Upper lobe of left lung (tissue), 6 donors: ENCODE measurements around the gene LEFTY2. TPM values are rescaled to one million over a fixed set of nuclear protein-coding genes. Genes with fewer than 3 reads are reported as not detected.

ENCODE experiments used
- ATAC-seq, 2 donors: fragments of 200-7000 bp; cut with Tn5 transposase; one replicate each; pipeline ENCODE4 v1.9.1; 2022; ENCODE audit warnings: mild to moderate bottlenecking in 2 of 2, moderate library complexity in 2 of 2; ENCODE audit not compliant: low FRiP score in 2 of 2
- DNase-seq, 2 donors: peaks; one replicate each; pipeline ENCODE4 v3.0.0-alpha.2; 2019 to 2020
- H3K27ac ChIP-seq, 4 donors: fragments of 200-600 bp; sonication (generic); one replicate each; pipeline ENCODE4 v1.5.1; 2016 to 2019
- H3K27me3 ChIP-seq, 4 donors: fragments of 200-600 bp; sonication (generic); one replicate each; pipeline ENCODE4 v1.5.1; 2017 to 2019
- H3K36me3 ChIP-seq, 4 donors: fragments of 200-600 bp; sonication (generic); one replicate each; pipeline ENCODE4 v1.5.1; 2016 to 2019
- H3K4me1 ChIP-seq, 4 donors: fragments of 200-600 bp; sonication (generic); one replicate each; pipeline ENCODE4 v1.5.1; 2018 to 2019
- H3K4me3 ChIP-seq, 4 donors: fragments of 200-600 bp; sonication (generic); one replicate each; pipeline ENCODE4 v1.5.1; 2017 to 2019; ENCODE audit warnings: mild to moderate bottlenecking in 2 of 4, moderate library complexity in 1 of 4
- H3K9me3 ChIP-seq, 4 donors: fragments of 200-600 bp; sonication (generic); one replicate each; pipeline ENCODE4 v1.5.1; 2018 to 2019
- EP300 ChIP-seq, 4 donors: sonication (generic); formaldehyde crosslinking; IDR thresholded peaks; one replicate each; pipeline ENCODE4 v1.5.1; 2017; ENCODE audit warnings: antibody characterized with exemption in 4 of 4, control low read depth in 2 of 4
- POLR2A ChIP-seq, 4 donors: fragments of 450-650 bp; IDR thresholded peaks; one replicate each; pipeline ENCODE4 v1.5.1; 2016 to 2017; ENCODE audit warnings: antibody characterized with exemption in 4 of 4, mild to moderate bottlenecking in 2 of 4
- POLR2AphosphoS5 ChIP-seq, 2 donors: sonication (generic); formaldehyde crosslinking; IDR thresholded peaks; one replicate each; pipeline ENCODE4 v1.5.1; 2017; ENCODE audit warnings: antibody characterized with exemption in 2 of 2
- WGBS, 2 donors: methylation state at CpG; one replicate each; pipeline ENCODE4 v1.1.5; 2017 to 2018; 5-methylcytosine and 5-hydroxymethylcytosine counted together
- total RNA-seq, 6 donors: library from RNA; depleted of rRNA in 4 of 6; stranded (reverse); fragments of >200 nt in 4 of 6; gene quantifications; one replicate each; pipeline versions ENCODE4 v1.1.0 to v1.2.1, GENCODE V29; 2016 to 2021
- TF ChIP-seq, protein P1 (sequence below), 6 experiments: fragments of 450-650 bp in 4 of 6; fragments of 200-600 bp in 2 of 6; sonication (generic) in 2 of 6; IDR thresholded peaks; one replicate each; pipeline ENCODE4 v1.5.1; 2016 to 2019; ENCODE audit warnings: antibody characterized with exemption in 6 of 6
- donor health status: DM: no; HTN: no; CAD: no; lungs with moderate emphysema.
- donor health status: DM: no; HTN: yes; CAD: no; lungs with severe emphysema.

The LEFTY2 gene
- total RNA-seq, 6 donors from 2014 or later: 0.44 to 2.9 (median 0.76) TPM; not detected in 2

- WGBS, 2 donors: 73 to 76% methylated on average over 5 of the region's 5 CpGs
- Histone ChIP-seq H3K9me3 (no peaks in the 10 kb centered on the region), H3K36me3 (no peaks in the 10 kb centered on the region), H3K27ac (peak overlapping the region in 2 of 4 donors; percentile 11 to 63), H3K4me1 (peaks cover 0 to 17% (median 11%) of the 10 kb centered on the region in 4 donors), H3K4me3 (no peak overlapping the region), H3K27me3 (no peaks in the 10 kb centered on the region)
- DNase-seq (no peak), ATAC-seq (no peak)
- TF ChIP-seq POLR2AphosphoS5 (IDR thresholded peaks at IDR 0.05): no peak
- TF ChIP-seq, protein P1, sequence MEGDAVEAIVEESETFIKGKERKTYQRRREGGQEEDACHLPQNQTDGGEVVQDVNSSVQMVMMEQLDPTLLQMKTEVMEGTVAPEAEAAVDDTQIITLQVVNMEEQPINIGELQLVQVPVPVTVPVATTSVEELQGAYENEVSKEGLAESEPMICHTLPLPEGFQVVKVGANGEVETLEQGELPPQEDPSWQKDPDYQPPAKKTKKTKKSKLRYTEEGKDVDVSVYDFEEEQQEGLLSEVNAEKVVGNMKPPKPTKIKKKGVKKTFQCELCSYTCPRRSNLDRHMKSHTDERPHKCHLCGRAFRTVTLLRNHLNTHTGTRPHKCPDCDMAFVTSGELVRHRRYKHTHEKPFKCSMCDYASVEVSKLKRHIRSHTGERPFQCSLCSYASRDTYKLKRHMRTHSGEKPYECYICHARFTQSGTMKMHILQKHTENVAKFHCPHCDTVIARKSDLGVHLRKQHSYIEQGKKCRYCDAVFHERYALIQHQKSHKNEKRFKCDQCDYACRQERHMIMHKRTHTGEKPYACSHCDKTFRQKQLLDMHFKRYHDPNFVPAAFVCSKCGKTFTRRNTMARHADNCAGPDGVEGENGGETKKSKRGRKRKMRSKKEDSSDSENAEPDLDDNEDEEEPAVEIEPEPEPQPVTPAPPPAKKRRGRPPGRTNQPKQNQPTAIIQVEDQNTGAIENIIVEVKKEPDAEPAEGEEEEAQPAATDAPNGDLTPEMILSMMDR (IDR thresholded peaks at IDR 0.05): no peak
- no peak for TF ChIP-seq EP300 (IDR thresholded peaks at IDR 0.05)
- no peak for TF ChIP-seq POLR2A (IDR thresholded peaks at IDR 0.05)
These were observed 44.5 kb downstream of the LEFTY2 start for GRCh38 chr1:225896494-225896893.

- WGBS, 2 donors: 81 to 96% methylated on average over 6 of the region's 6 CpGs
- H3K36me3 ChIP-seq: no peaks in the 10 kb centered on the region
- no peaks in the 10 kb centered on the region for H3K27me3 ChIP-seq
- ATAC-seq: no peak
- H3K9me3 ChIP-seq: no peaks in the 10 kb centered on the region
- no peak overlapping the region for H3K27ac ChIP-seq
- no peak overlapping the region for H3K4me3 ChIP-seq
- H3K4me1 ChIP-seq: peaks cover 0 to 11% (median 6%) of the 10 kb centered on the region in 4 donors
- TF ChIP-seq EP300 (IDR thresholded peaks at IDR 0.05) (no peak), POLR2AphosphoS5 (IDR thresholded peaks at IDR 0.05) (no peak), POLR2A (IDR thresholded peaks at IDR 0.05) (no peak)
- TF ChIP-seq, protein P1 (IDR thresholded peaks at IDR 0.05): no peak
- DNase-seq: no peak
These were observed 48.7 kb downstream of the LEFTY2 start for GRCh38 chr1:225892307-225892706.

GRCh38 chr1:225891229-225891972, 49.6 kb downstream of the LEFTY2 start:
- TF ChIP-seq POLR2AphosphoS5 (IDR thresholded peaks at IDR 0.05) (no peak), EP300 (IDR thresholded peaks at IDR 0.05) (no peak), POLR2A (IDR thresholded peaks at IDR 0.05) (no peak)
- TF ChIP-seq, protein P1 (IDR thresholded peaks at IDR 0.05): no peak
- H3K27ac ChIP-seq: no peak overlapping the region
- peaks cover 0 to 3% (median under 1%) of the 10 kb centered on the region in 4 donors for H3K4me1 ChIP-seq
- 86 to 92% methylated on average over 14 of the region's 14 CpGs for whole genome bisulfite sequencing, 2 donors
- no peaks in the 10 kb centered on the region for H3K36me3 ChIP-seq
- H3K9me3 ChIP-seq: no peaks in the 10 kb centered on the region
- no peaks in the 10 kb centered on the region for H3K27me3 ChIP-seq
- H3K4me3 ChIP-seq: no peak overlapping the region
- ATAC-seq (no peak), DNase-seq (no peak)

DNA sequence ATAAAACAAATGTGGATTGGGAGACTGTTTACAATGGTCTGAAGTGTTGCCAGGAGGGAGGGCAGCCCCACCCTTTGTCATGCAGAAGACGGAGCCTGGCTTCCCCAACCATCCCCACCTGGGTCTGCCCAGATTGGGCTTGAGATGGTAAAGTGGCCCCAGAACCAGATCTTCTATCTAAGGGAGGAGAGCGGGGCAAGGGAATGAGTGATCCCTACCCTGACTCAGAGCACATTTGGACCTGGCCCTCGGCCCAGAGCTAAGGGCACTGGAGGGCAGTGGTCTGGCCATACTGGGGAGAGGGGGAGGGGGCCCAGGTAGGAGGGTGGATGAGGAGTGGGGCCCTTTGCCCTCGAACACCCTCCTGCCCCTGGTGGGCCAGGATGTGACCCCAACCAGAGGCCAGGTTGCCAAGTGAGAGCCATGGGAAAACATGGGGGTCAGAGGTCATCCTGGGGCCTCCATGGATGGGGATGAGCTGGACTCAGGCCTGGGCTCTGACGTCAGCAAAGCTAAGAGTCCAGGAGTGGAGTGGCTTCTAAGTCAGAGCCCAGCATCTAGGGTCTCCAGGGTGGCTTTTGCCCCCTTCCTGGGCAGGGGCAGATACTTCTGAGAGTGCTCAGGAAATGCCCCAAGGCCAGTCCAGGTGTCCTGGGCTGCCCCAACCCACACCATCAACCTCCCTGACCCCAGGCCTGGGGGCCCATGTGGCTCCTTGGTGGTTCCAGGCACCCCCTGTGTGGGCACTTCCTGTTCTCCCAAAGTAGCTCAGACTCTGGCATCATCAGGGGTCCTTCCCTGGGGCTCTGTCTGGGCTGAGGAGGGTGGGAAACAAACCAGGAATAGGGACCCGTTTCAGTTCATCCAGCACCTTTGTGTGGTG, 50.4 kb downstream of the LEFTY2 start:
- ATAC-seq: no peak
- no peak overlapping the region for H3K27ac ChIP-seq

More for the DNA sequence above, 50.4 kb downstream of the LEFTY2 start:
- no peak for DNase-seq
- H3K9me3 ChIP-seq: no peaks in the 10 kb centered on the region
- 67 to 79% methylated on average over 4 to 6 of the region's 6 CpGs for whole genome bisulfite sequencing, 2 donors
- H3K27me3 ChIP-seq: no peaks in the 10 kb centered on the region
- TF ChIP-seq POLR2AphosphoS5 (IDR thresholded peaks at IDR 0.05): no peak
- TF ChIP-seq EP300 (IDR thresholded peaks at IDR 0.05): no peak
- TF ChIP-seq, protein P1 (IDR thresholded peaks at IDR 0.05): no peak
- TF ChIP-seq POLR2A (IDR thresholded peaks at IDR 0.05): no peak
- no peak overlapping the region for H3K4me3 ChIP-seq
- peaks cover 0 to 2% (median 0%) of the 10 kb centered on the region in 4 donors for H3K4me1 ChIP-seq
- H3K36me3 ChIP-seq: no peaks in the 10 kb centered on the region
